ENCODE measurements around the gene ZDHHC13.

Gene ZDHHC13

GRCh38 chr11:19208959-19209546 is 92.1 kb downstream of the ZDHHC13 start:
- DNase-seq = no peak

GRCh38 chr11:19209617-19210370 is 92.8 kb downstream of the ZDHHC13 start:
- no peak for DNase-seq

GRCh38 chr11:19216021-19216420 is 99.1 kb downstream of the ZDHHC13 start:
- no peak for DNase-seq

- DNase-seq = no peak
Measured at GRCh38 chr11:19216709-19217374, 99.9 kb downstream of the ZDHHC13 start.

GRCh38 chr11:19218216-19218615 is 101.2 kb downstream of the ZDHHC13 start:
- DNase-seq = no peak

- no peak for DNase-seq
Measured at GRCh38 chr11:19218786-19219460, 102.0 kb downstream of the ZDHHC13 start.

GRCh38 chr11:19220903-19221724 is 104.1 kb downstream of the ZDHHC13 start:
- DNase-seq = no peak

GRCh38 chr11:19225123-19225522 is 108.2 kb downstream of the ZDHHC13 start:
- no peak for DNase-seq

- DNase-seq = no peak
Measured at GRCh38 chr11:19225581-19225980, 108.6 kb downstream of the ZDHHC13 start.

All from inflammatory macrophage treated with lipopolysaccharide for 4 hours (primary cell).